Stimulated activated CD4-positive, alpha-beta T cell treated with anti-CD3 and anti-CD28 coated beads, Interleukin-12 subunit alpha, Interleukin-12 subunit beta, amount 100 ng/mL, for 24 hours (primary cell): ENCODE results near the gene KRTAP4-5.
"Not testable (repeated sequence)": the region's sequence is repeated elsewhere in the genome, so short reads cannot be mapped to it uniquely, and the experiment has no call there.

Experiments used
- DNase-seq, 2 experiments: peaks; one replicate each; pipeline ENCODE4 v3.0.0-alpha.2; 2020; ENCODE audit warnings: low read depth in 2 of 2

KRTAP4-5 gene

GRCh38 chr17:41147531-41148204 is 2.0 kb downstream of the KRTAP4-5 start:
- no peak for DNase-seq

DNA sequence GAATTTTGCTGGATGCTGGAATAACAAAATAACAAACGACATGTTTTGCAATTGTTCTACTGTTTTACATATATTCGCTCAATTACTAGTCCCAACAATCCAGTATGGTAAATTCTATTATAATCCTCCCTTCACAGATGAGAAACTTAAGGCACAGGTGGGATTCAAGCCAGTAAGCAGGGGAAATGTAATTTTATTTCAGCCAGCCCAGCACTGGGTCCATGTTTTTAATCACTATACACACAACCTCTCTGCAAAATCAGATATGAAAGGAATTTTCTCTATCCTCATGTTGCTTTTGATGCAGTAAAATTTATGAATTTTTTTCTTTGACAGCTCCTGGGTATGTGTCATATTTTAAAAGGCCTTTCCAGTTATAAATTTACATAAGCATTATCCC is 4.4 kb downstream of the KRTAP4-5 start:
- no peak for DNase-seq

- no peak for DNase-seq
Measured at GRCh38 chr17:41144846-41145245, 4.8 kb downstream of the KRTAP4-5 start.

DNA sequence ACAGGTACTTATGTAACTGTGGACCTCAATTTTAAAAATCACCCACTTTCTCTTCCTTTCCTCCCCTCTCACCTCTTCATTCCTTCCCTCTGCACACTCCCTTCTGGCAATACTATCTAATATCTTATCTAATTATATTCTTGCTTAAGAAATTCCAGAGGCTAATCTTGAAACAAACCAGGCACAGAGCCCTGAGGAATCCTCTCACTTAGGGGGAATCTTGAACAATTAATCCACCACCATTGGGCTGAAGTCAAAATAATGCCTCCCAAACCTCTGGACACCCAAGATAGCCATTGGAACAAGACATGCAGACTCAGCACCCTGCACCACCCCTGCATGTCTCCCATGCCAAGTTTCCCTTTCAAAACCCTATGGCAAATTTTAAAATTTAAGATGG is 8.3 kb downstream of the KRTAP4-5 start:
- DNase-seq, result no peak

DNA sequence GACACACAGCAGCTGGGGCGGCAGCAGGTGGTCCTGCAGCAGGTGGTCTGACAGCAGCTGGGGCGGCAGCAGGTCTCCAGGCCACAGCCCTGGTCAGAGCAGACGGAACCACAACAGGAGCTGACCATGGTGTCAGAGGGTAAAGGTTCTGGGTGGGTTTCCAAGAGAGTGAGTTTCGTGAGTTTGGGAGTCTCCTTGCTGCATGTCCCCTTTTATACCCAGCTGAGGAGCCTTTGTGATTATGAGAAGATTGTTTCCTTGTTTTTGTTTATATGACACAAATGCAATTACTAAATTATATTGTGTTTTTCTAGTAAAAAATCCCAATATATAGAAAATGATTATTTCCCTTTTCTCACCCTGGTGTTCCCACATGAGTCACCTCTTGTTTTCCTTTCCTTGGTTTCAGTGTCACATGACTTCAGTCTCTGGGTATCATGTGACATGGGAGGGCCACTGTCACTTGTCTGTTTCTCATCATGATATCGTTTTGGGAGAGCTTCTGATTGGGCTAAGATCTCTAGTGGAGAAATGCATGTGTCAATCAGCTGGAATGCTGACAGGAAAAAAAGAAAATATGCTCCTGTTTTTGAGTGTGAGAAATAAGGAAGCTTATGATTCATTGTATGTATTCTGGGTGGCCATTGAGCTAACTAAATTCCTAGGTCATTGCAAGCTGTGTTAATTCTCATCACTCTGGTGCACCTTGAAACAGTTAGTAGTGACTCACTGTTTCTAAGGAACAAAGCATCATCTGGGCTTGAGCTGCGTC is 9.1 kb downstream of the KRTAP4-5 start, which contains the start of gene KRTAP4-6:
TSS of gene KRTAP4-6 (minus strand) at position 185 of the 772 bp plus-strand sequence. CDS start at position 128, 57 bp downstream.
- no peak for DNase-seq

DNA sequence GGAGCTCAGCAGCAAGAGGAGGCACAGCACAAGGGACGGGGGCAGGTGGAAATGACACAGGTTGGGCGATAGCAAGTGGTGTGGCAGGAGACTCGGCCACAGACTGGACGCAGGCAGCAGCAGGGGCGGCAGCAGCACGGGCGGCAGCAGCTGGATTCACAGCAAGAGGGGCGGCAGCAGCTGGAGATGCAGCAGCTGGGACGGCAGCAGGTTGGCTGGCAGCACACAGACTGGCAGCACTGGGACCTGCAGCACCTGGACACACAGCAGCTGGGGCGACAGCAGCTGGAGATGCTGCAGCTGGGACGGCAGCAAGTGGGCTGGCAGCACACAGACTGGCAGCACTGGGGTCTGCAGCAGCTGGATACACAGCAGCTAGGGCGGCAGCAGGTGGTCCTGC is 9.8 kb downstream of the KRTAP4-5 start:
- not testable (repeated sequence) for DNase-seq

DNA sequence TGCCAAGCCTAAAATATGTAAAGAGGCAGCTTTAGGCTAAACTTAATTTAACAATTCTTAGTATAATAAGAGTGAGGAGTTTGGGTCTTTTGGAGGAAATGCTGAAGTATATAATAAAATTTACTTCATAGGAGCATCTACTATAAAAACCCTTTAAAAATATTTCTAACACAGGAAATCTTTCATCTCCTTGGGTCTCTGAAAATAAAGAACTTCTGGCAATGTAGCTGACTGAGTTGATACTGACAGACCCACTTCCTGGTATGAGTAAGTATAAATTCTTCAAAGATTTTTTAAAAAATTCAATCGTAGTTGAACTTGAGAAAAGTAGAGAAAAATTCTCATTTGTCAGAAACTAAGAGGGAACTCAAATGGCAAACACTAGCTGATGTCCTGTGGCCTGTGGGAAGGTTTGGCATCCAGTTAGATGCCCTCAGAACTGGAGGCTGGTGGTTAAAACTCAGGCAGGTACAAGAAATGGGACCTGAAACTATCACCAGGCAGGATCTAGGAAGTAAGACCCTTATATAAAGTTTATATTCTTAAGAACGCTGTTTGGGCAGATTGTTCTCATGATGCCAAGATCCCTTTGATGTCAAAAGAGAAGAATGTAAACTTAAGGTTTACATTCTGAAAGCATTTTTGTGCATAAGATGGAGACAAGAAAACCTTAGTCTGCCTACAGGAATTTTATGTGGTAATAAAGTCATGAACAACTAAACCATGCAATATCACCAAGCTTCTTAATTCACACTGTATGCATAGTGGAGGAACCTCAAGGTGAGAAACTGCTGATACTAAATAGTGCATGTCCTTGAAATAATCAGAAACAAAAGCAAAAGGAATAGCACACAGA is 15.5 kb downstream of the KRTAP4-5 start:
- DNase-seq, result no peak

DNA sequence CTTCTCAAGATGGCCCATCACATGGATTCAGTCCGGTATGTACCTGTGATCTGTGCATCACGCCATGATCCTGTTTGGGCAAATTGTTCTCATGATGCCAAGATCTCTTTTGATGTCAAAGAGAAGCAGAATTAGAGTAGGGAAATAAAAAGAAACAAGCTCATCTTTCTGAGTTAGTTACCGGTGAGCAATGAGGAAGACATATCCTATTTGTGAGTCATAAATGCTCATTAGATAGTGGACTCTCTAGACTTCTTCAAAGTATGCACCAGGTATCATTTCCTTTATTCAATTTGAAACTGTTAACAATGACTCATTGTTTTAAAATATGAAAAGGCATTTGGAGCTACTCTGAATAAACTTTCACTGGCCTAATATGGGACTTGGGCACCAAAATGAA is 17.6 kb downstream of the KRTAP4-5 start:
- no peak for DNase-seq

GRCh38 chr17:41127371-41127770 is 22.3 kb downstream of the KRTAP4-5 start:
- no peak for DNase-seq

DNA sequence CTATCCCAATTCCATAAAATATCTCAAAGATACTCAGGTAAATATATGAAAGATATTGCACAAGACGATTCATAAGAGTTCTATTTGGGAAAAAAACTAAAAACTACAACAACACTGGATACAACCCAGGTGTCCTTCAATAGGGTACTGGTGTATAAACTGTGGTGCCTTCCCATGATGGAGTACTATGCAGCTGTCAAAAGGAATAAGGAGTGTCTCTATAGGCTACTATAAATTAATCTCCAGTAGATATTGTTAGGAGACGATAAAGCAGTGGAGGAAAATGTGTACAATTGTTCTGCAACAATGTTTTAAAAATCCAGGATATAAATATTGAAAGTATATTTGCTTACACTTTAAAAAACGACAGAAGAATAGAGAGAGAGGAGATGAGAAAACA is 23.2 kb downstream of the KRTAP4-5 start:
- DNase-seq, result no peak

GRCh38 chr17:41125064-41125463 is 24.6 kb downstream of the KRTAP4-5 start:
- no peak for DNase-seq

DNA sequence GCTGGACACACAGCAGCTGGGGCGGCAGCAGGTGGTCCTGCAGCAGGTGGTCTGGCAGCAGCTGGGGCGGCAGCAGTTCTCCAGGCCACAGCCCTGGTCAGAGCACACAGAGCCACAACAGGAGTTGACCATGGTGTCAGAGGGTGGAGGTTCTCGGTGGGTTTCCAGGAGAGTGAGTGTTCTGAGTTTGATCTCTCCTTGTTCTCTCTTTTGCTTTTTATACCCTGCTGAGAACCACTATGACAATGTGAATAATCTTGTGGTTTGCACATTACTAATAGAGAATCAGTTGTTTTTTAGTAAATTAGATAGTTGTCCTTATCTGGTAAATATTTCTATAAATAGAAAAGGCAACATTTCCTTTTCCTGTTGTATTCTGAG is 25.6 kb downstream of the KRTAP4-5 start, which contains the start of gene KRTAP4-12:
TSS of gene KRTAP4-12 (minus strand) at position 192 of the 381 bp plus-strand sequence. CDS start at position 132, 60 bp downstream.
- DNase-seq, result not testable (repeated sequence)

- DNase-seq, result not testable (repeated sequence)
Measured at GRCh38 chr17:41123292-41123990, 26.2 kb downstream of the KRTAP4-5 start.

GRCh38 chr17:41121742-41122141 is 27.9 kb downstream of the KRTAP4-5 start:
- DNase-seq, result no peak

GRCh38 chr17:41119696-41120690 is 29.6 kb downstream of the KRTAP4-5 start:
- DNase-seq, result not testable (repeated sequence)

- DNase-seq, result no peak
Measured at GRCh38 chr17:41118721-41119120, 30.9 kb downstream of the KRTAP4-5 start.

DNA sequence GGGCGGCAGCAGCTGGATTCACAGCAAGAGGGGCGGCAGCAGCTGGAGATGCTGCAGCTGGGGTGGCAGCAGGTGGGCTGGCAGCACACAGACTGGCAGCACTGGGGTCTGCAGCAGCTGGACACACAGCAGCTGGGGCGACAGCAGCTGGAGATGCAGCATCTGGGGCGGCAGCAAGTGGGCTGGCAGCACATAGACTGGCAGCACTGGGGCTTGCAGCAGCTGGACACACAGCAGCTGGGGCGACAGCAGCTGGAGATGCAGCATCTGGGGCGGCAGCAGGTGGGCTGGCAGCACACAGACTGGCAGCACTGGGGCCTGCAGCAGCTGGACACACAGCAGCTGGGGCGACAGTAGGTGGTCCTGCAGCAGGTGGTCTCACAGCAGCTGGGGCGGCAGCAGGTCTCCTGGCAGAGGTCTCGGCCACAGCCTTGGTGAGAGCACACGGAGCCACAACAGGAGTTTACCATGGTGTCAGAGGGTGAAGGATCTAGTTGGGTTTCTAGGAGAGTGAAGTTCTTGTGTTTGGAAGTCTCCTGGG is 31.7 kb downstream of the KRTAP4-5 start, which contains the start of gene KRTAP4-11:
TSS of gene KRTAP4-11 (minus strand) at position 528 of the 541 bp plus-strand sequence. CDS start at position 470, 58 bp downstream.
- DNase-seq, result not testable (repeated sequence)

- no peak for DNase-seq
Measured at GRCh38 chr17:41116297-41116696, 33.3 kb downstream of the KRTAP4-5 start.

DNA sequence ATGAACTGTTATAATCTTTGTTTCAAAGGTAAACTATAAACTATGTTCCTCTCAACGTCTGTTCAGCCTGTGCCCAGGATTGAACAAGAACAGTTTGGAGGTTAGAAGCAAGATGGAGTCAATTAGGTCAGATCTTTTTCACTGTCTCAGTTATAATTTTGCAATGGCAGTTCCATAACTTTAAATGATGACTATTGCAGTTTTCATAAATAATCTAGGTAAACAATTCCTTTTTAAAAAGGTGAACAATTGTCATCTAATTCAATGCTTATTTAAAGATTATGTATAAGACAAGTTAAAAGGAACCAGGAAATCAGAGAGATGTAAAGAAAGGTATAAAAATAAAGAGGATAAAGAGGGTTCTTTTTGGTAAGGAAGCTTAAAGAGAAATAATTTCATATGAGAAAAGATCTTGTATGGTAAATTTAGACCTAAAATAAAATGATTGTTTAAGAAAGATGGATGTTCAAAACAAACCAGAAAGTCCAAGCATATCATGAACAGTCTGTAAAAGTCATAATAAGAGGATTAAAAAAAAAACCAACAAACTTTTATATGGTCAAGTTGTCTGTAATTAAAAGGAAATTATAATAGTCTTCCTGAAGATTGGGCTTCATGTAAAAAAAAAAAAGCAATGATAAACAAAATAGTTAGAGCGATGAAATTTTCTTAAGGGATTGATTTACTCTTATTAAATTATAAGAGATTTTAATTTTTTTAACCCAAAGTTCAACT is 38.3 kb downstream of the KRTAP4-5 start:
- DNase-seq, result no peak
